IPS-NIHi7 (cell line): ENCODE measurements around the gene VEGFA.

Source experiments
- DNase-seq: peaks from one replicate; pipeline ENCODE4 v3.0.0; 2012; ENCODE audit warnings: mixed read lengths; ENCODE audit errors: extremely low spot score

Gene VEGFA

GRCh38 chr6:43785220-43785752 is 15.3 kb downstream of the VEGFA start:
- DNase-seq = no peak

DNA sequence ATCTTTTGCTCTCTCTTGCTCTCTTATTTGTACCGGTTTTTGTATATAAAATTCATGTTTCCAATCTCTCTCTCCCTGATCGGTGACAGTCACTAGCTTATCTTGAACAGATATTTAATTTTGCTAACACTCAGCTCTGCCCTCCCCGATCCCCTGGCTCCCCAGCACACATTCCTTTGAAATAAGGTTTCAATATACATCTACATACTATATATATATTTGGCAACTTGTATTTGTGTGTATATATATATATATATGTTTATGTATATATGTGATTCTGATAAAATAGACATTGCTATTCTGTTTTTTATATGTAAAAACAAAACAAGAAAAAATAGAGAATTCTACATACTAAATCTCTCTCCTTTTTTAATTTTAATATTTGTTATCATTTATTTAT is 15.9 kb downstream of the VEGFA start:
- no peak for DNase-seq

- no peak for DNase-seq
These were observed 16.8 kb downstream of the VEGFA start for GRCh38 chr6:43786664-43787329.

DNA sequence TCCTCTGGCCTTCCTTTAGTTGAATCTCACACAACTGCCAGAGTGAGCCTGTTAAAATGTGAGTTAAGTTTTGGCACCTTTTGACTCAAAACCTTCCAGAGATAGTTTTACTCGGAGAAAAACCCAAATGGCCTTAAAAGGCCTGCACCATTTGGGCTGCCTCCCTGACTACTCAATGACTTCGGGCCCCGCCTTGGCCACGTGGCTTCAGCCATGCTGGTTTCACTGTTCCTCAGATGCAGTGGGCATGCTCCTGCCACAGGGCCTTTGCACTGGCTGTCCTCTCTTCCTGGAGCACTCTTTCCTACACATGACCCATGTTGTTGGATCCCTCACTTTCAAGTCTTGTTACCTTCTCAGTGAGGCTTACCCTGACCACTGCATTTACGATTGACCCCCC is 18.3 kb downstream of the VEGFA start:
- no peak for DNase-seq

DNA sequence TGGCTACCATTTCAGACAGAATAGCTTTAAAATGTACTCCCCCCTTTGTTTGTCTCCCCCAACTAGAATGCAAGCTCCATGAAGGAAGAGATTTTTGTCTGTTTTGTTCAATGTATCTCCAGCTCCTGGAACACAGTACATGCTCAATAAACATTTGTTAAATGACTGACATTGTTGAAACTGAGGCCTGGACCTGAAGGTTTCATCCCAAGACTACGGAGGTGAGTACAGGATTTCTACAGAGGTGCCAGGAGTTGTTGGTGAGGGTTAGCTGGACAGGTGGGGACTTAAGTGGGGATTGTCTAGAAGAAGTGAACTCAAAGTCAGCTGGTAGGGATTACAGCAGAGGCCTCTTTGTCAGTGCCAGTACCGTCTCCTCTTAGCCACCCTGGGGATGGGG is 19.4 kb downstream of the VEGFA start:
- no peak for DNase-seq

DNA sequence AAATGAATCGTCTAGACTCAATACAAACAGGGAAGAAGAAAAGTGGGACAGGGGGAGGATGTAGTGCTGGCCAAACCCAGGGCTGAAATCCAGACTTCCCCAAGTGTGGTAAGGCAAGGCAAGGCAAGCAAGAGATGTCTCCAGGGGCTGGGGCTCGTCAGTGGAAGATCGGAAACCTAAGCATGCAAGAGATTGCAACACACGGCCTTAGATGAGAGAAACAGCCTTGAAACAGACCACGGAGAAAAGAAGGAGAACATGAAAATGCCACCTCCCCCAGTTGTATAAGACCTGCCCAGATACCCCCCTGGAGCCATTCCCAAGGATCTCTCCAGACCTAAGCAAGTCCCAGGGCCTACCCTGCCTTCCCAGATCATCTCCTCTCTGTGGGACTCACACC is 20.0 kb downstream of the VEGFA start:
- DNase-seq = no peak

- no peak for DNase-seq
These were observed 21.9 kb downstream of the VEGFA start for GRCh38 chr6:43791745-43792422.

DNA sequence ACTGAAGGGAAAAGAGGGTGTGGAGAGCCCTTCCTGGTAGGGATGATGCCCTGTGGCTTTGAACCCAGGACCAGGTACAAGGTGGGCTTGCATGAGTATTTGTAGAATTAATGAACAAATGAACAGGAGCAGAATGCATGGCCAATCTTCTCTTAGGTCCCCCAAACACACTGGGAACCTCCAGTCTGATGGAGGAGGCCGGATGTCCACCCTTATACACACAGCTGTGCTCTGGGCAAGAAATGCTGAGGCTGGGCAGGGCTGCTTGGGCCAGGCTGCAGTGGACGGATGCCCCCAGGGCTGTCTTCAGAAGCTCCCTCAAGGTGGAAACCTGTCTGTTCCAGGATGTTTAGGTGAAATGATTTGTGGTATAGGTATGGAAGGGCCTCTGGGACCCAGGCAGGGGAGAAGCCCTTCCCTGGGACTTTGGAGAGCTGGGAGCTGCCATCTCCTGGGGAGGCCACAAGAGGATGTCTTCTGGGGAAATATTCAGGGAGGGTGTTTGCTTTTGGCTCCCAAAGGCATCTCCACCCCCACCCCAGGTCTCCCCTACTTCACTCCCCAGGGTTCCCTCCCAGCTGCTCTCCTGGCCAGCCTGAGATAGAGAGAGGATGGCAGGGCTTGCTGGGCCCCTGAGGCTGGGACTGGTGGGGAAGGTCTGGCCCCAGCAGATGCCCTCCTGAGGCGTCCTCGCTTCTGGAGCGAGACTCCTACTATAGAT is 23.3 kb downstream of the VEGFA start:
- DNase-seq = no peak

- DNase-seq = no peak
These were observed 23.8 kb downstream of the VEGFA start for GRCh38 chr6:43793875-43794242.

DNA sequence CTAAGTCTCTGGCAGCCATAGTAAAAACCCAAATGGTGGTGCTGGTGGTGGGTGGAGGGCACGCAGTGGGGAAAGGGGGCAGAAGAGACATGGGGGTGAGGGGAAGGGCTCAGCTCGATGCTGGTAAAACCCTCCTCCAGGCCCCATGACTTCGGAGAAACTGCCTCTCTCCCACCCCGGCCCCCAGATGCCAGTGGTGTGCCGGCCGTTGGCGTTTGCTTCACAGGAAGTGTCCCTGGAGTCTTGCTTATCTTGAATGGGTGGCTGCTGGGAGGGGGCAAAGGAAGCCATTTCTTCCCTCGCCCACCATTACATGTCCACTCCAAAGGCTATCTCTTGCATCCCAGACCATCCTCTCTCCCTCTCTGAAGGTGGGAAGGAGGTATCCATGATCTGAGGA is 25.4 kb downstream of the VEGFA start:
- DNase-seq = no peak

DNA sequence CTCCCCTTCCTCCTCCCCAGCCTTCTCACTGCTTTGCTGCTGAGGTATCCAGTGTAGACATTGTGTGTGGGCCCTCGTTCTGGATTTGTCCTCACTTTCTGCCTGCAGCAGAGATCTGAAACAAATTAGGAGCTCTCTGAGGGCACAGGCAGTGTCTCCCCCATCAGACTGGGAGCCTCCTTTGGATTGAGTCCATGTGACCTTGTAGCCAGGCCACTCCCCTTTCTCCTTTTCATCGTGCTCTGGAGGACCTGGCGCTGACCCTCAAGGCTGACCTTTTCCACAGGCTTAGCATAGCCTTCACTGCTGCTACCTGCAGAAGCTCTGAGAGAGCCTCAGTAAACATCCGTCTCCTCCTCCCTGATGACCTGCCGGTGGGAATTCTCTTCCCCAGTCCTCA is 26.2 kb downstream of the VEGFA start:
- DNase-seq = no peak

GRCh38 chr6:43796903-43797890 is 27.2 kb downstream of the VEGFA start:
- no peak for DNase-seq

GRCh38 chr6:43797919-43798318 is 27.9 kb downstream of the VEGFA start:
- no peak for DNase-seq

DNA sequence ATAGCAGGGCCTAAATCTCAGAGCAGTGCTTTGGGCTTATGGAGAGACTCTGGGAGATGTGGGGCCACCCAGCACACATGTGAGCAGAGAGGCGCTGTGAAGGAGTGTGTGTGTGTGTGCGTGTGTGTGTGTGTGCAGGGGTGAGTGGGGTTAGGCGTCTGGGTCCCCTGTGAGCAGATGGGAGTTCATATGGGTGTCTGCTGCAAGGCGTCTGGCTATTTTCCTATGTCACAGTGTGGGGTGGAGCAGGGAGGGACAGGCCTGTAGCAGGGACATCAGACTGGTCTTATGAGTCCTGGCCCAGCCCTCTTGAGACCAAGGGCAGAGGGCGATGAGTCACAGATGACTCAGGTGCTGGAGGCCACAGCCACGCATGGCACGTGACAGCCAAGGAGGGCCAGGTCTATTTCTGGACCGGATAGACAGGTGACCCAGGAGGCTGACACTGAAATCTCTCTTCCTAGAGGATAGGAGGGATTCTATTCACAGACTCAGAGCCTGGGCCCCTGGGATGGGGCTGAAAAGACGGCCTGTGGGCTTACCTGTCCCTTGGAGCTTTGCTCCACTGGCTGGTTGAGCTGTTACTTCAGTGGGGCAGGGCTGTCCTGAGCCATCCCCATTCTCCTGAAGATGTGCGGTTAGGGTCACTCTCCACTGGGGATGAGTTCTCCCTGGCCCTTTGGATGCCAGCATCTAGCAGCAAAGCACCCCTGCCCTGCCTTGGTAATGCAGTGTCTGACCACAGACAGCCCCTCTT is 28.9 kb downstream of the VEGFA start:
- DNase-seq = no peak

GRCh38 chr6:43799551-43800297 is 29.7 kb downstream of the VEGFA start:
- no peak for DNase-seq

DNA sequence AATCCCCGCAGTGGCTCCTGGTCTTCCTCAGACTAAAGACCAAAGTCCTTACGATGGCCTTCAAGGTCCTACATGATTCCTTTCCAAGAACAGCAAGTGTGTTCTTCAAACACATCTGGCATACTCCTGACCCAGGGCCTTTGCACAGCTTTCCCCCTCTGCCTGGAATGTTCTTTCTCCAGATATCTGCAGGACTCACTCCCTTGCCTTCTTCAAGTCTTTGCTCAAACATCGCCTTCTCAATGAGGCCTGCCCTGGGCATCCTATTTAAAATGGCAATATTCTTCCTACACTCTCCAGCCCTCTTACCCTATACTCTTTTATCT is 30.2 kb downstream of the VEGFA start:
- no peak for DNase-seq

DNA sequence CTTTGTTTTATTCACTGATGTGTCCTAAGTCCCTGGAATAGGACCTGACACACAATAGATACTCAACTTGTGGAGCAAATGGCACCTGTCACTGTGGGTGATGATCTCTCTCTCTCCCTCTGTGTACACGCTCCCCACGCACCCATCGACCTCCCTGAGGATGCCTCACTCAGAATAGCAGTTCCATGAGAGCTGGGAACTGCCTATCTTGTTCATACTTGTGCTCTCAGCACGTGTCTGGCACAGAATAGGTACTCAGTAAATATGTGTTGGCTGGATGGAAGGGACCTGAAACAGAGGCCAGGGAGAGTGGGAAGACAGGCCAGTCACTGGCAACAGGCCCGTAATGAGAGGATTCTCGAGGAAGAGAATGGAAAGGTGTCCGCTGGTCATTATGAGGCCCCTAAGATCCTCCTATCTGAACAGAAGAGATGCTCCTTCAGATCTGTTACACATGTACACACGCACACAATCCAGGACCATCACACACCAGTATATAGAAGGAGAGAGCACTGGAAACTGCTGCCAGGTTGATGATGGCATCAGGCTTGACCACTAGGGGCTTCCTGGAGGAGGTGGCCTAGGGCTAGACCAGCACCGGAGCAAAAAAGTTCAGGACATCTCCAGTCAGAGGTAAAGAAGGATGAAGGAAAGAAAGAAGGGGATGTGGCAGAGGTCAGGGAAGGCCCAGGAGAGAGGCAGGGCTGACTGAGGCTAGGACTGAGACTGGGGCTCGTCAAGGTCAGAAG is 30.9 kb downstream of the VEGFA start:
- no peak for DNase-seq

DNA sequence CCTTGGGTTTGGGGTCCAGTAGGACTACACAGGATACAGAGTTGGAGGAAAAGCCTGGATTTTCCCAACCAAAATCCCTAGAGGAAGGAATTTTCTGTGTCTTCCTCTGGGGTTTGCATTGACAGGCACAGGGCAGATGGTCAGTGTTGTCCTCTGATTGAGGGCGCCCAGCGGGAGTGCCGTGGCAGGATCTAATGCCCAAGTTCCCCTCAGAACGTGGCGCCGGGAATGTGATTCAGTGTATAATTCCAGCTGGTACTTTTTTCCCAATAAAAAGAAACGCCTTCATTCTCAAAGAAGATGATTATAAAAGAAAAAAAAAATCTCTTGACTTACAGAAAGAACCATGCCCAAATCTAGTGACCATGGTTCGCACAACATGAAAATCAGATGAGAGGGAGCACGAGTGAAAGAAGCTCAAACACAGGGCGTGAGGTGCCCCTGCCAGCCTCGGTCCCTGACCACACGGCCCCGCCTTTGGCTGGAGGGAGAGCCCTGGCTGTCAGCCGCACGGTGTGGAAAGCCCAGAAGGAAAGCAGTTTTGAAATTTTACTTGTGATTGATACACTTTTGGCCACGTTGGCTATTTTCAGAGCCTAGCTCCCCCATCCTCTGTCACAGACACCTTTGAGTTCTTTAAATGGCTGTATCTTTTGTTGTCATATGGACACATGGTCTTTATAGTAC is 31.6 kb downstream of the VEGFA start:
- DNase-seq = no peak
